ENCODE data around the gene SYNM. TPM values are rescaled to one million over a fixed set of nuclear protein-coding genes. Genes with fewer than 3 reads are reported as not detected.
A peak's percentile ranks its signal among the peaks of the same experiment; 100 is the strongest.

The SYNM gene
- total and polyA plus RNA-seq, 2 experiments from 2014 or later = 5.4 to 8.0 TPM

GRCh38 chr15:99181545-99181971 is 76.7 kb downstream of the SYNM start:
- no peak for TF ChIP-seq CTCF (IDR thresholded peaks at IDR 0.05; ENCODE audit: low read depth, low read length)
- no peaks in the 10 kb centered on the region for H3K9me3 ChIP-seq (ENCODE audit: low read depth)
- no peaks in the 10 kb centered on the region for H3K27me3 ChIP-seq
- H3K4me1 ChIP-seq (ENCODE audit: low read depth) = peaks cover 33% of the 10 kb centered on the region
- no peak overlapping the region for H3K4me3 ChIP-seq
- DNase-seq (ENCODE audit: low read depth in 1 of 2, low spot score in 1 of 2) = peak; percentile 26 to 48
- H3K36me3 ChIP-seq = no peaks in the 10 kb centered on the region
- peak overlapping the region; percentile 70 for H3K27ac ChIP-seq

- TF ChIP-seq CTCF (IDR thresholded peaks at IDR 0.05; ENCODE audit: low read depth, low read length) = no peak
- H3K9me3 ChIP-seq (ENCODE audit: low read depth) = no peaks in the 10 kb centered on the region
Measured at GRCh38 chr15:99182791-99183190, 77.9 kb downstream of the SYNM start.

More at GRCh38 chr15:99182791-99183190, 77.9 kb downstream of the SYNM start:
- H3K36me3 ChIP-seq = no peaks in the 10 kb centered on the region
- no peak for DNase-seq (ENCODE audit: low read depth in 1 of 2, low spot score in 1 of 2)
- peaks cover 33% of the 10 kb centered on the region for H3K4me1 ChIP-seq (ENCODE audit: low read depth)
- no peaks in the 10 kb centered on the region for H3K27me3 ChIP-seq
- H3K27ac ChIP-seq = no peak overlapping the region
- H3K4me3 ChIP-seq = no peak overlapping the region

Other genes with a start within 250 kb of the SYNM start
- not detected in 2 replicates for gene PGPEP1L, start 97.3 kb upstream of the SYNM start, total RNA-seq
- not detected in 2 replicates for gene PGPEP1L, start 97.3 kb upstream of the SYNM start, polyA plus RNA-seq
- gene TTC23, start 144.5 kb downstream of the SYNM start, total RNA-seq = 24.6 and 38.2 TPM in 2 replicates
- gene TTC23, start 144.5 kb downstream of the SYNM start, polyA plus RNA-seq = 15.0 and 18.9 TPM in 2 replicates
- gene LRRC28, start 146.4 kb downstream of the SYNM start, total RNA-seq = 24.9 and 39.1 TPM in 2 replicates
- gene LRRC28, start 146.4 kb downstream of the SYNM start, polyA plus RNA-seq = 44.3 and 45.5 TPM in 2 replicates

All from cardiac muscle cell (in vitro differentiated cells and primary cell).